ENCODE data around the gene MAGI3. TPM values are rescaled to one million over a fixed set of nuclear protein-coding genes. Genes with fewer than 3 reads are reported as not detected.

Gene MAGI3
- total and polyA plus RNA-seq, 2 of the 13 experiments (the other 11 are each of a cell fraction or from before 2014, with no cell fraction given): 4.0 to 11.8 TPM

GRCh38 chr1:113608399-113608798 lies 218.1 kb downstream of the MAGI3 start (continued):
- TF ChIP-seq, protein P1, sequence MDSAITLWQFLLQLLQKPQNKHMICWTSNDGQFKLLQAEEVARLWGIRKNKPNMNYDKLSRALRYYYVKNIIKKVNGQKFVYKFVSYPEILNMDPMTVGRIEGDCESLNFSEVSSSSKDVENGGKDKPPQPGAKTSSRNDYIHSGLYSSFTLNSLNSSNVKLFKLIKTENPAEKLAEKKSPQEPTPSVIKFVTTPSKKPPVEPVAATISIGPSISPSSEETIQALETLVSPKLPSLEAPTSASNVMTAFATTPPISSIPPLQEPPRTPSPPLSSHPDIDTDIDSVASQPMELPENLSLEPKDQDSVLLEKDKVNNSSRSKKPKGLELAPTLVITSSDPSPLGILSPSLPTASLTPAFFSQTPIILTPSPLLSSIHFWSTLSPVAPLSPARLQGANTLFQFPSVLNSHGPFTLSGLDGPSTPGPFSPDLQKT (CRISPR knock-in tag; IDR thresholded peaks at IDR 0.05; ENCODE audit: borderline replicate concordance): no peak
- TF ChIP-seq ZNF414 (CRISPR knock-in tag; IDR thresholded peaks at IDR 0.05): no peak
- no peak for TF ChIP-seq KMT2A (CRISPR knock-in tag; IDR thresholded peaks at IDR 0.05)
- no peak for TF ChIP-seq TCF12 (IDR thresholded peaks at IDR 0.05)
- no peak for TF ChIP-seq TCF12 (CRISPR knock-in tag; IDR thresholded peaks at IDR 0.05)
- TF ChIP-seq ZBTB8A (CRISPR knock-in tag; IDR thresholded peaks at IDR 0.05; ENCODE audit: borderline replicate concordance, low read depth): no peak
- TF ChIP-seq ZNF770 (CRISPR knock-in tag; IDR thresholded peaks at IDR 0.05): no peak
- TF ChIP-seq REXO4 (CRISPR knock-in tag; IDR thresholded peaks at IDR 0.05; ENCODE audit: borderline replicate concordance): no peak

GRCh38 chr1:113610372-113610771 lies 220.1 kb downstream of the MAGI3 start:
- no peaks in the 10 kb centered on the region for H3K79me2 ChIP-seq (ENCODE audit: insufficient read depth, low read length)
- DNase-seq (ENCODE audit: low spot score) (no peak), FAIRE-seq (no peak), ATAC-seq (no peak)
- intact Hi-C loops (cut with micrococcal nuclease; ENCODE audit: unreplicated experiment): no loop called here
- CTCF ChIA-PET (ENCODE audit: low intra/inter-chr PET ratio, low total read pairs): no interaction called here
- no peaks in the 10 kb centered on the region for H3K27me3 ChIP-seq (ENCODE audit: control insufficient read depth in 1 of 2, insufficient read depth in 2 of 2, low read length in 2 of 2)
- H3K9ac ChIP-seq (ENCODE audit: insufficient read depth, low read depth, low read length): no peak overlapping the region
- POLR2A ChIA-PET: no interaction called here
- H4K20me1 ChIP-seq (ENCODE audit: insufficient read depth, low read length): no peaks in the 10 kb centered on the region
- BruUV-seq (replicated peaks): no TSS peak
- WGBS (ENCODE audit: low lambda C conversion rate): 98% methylated on average over 5 of the region's 5 CpGs
- H3K4me1 ChIP-seq (ENCODE audit: insufficient read depth, low read length): no peaks in the 10 kb centered on the region
- H3K4me2 ChIP-seq (ENCODE audit: low read depth, low read length): no peak overlapping the region
- no peaks in the 10 kb centered on the region; a peak in 1 of 5 replicates for H3K36me3 ChIP-seq (replicated peaks in 1 of 2; ENCODE audit: control insufficient read depth in 1 of 2, insufficient read depth in 2 of 2, low read length in 2 of 2)
- no peak overlapping the region for H3K27ac ChIP-seq (ENCODE audit: extremely low read length, insufficient read depth, low read length)
- H3K9me3 ChIP-seq (ENCODE audit: low read length): no peaks in the 10 kb centered on the region
- H3K4me3 ChIP-seq (replicated peaks in 1 of 3; ENCODE audit: insufficient read depth in 1 of 3, low read depth in 2 of 3, low read length in 3 of 3): no peak overlapping the region
- in situ Hi-C loops (cut with HindIII; ENCODE audit: extremely low pct_ligation_motif_present, low pct_unique_long_range_greater_than_20kb): no loop called here
- H2AFZ ChIP-seq (ENCODE audit: low read length): no peak overlapping the region
- TF ChIP-seq ZNF558 (CRISPR knock-in tag; IDR thresholded peaks at IDR 0.05; ENCODE audit: borderline replicate concordance): no peak
- TF ChIP-seq TEAD3 (CRISPR knock-in tag; optimal IDR thresholded peaks at IDR 0.05; ENCODE audit: borderline replicate concordance): no peak
- TF ChIP-seq ZNF605 (CRISPR knock-in tag; IDR thresholded peaks at IDR 0.05): no peak
- no peak for TF ChIP-seq FOXO1 (CRISPR knock-in tag; IDR thresholded peaks at IDR 0.05)
- TF ChIP-seq ZNF224 (CRISPR knock-in tag; IDR thresholded peaks at IDR 0.05): no peak
- no peak for TF ChIP-seq ELF1 (CRISPR knock-in tag; IDR thresholded peaks at IDR 0.05)
- no peak for TF ChIP-seq ZNF674 (CRISPR knock-in tag; IDR thresholded peaks at IDR 0.05; ENCODE audit: low read depth)
- no peak for TF ChIP-seq REXO4 (CRISPR knock-in tag; IDR thresholded peaks at IDR 0.05; ENCODE audit: borderline replicate concordance)
- no peak for TF ChIP-seq ZNF432 (CRISPR knock-in tag; IDR thresholded peaks at IDR 0.05; ENCODE audit: borderline replicate concordance)
- no peak for TF ChIP-seq PRMT3 (CRISPR knock-in tag; IDR thresholded peaks at IDR 0.05; ENCODE audit: borderline replicate concordance, low read depth)
- TF ChIP-seq RBFOX2 (IDR thresholded peaks at IDR 0.05; ENCODE audit: low read depth, low read length): no peak
- TF ChIP-seq STAT6 (CRISPR knock-in tag; IDR thresholded peaks at IDR 0.05; ENCODE audit: borderline replicate concordance): no peak
